Stimulated activated CD8-positive, alpha-beta memory T cell treated with anti-CD3 and anti-CD28 coated beads, Interleukin-12 subunit alpha, Interleukin-12 subunit beta, amount 100 ng/mL, for 4 hours (primary cell): Measurements from ENCODE around the gene MFAP4.

Experiments used
- DNase-seq: peaks from one replicate; pipeline ENCODE4 v3.0.0-alpha.2; 2020; ENCODE audit warnings: low read depth

Gene MFAP4

GRCh38 chr17:19347323-19348080 lies 39.5 kb downstream of the MFAP4 start:
- no peak for DNase-seq

GRCh38 chr17:19346351-19347255 lies 40.4 kb downstream of the MFAP4 start:
- DNase-seq: no peak

- DNase-seq: no peak
Observed at GRCh38 chr17:19345486-19346350, 41.3 kb downstream of the MFAP4 start.

- DNase-seq: no peak
Observed at GRCh38 chr17:19345067-19345460, 41.9 kb downstream of the MFAP4 start.

- DNase-seq: no peak
Observed at GRCh38 chr17:19344311-19345066, 42.5 kb downstream of the MFAP4 start.

- no peak for DNase-seq
Observed at GRCh38 chr17:19343671-19344151, 43.3 kb downstream of the MFAP4 start.

- no peak for DNase-seq
Observed at GRCh38 chr17:19343256-19343630, 43.7 kb downstream of the MFAP4 start.

GRCh38 chr17:19342611-19343255 lies 44.3 kb downstream of the MFAP4 start:
- DNase-seq: no peak

GRCh38 chr17:19341641-19342610 lies 45.1 kb downstream of the MFAP4 start:
- DNase-seq: no peak

- no peak for DNase-seq
Observed at GRCh38 chr17:19341211-19341631, 45.8 kb downstream of the MFAP4 start.

- DNase-seq: no peak
Observed at GRCh38 chr17:19339341-19339815, 47.6 kb downstream of the MFAP4 start.

GRCh38 chr17:19338031-19338990 lies 48.7 kb downstream of the MFAP4 start:
- peak; percentile 34 for DNase-seq

GRCh38 chr17:19337712-19338023 lies 49.3 kb downstream of the MFAP4 start:
- DNase-seq: no peak

GRCh38 chr17:19336938-19337711 lies 49.9 kb downstream of the MFAP4 start:
- DNase-seq: no peak

GRCh38 chr17:19335951-19336631 lies 50.9 kb downstream of the MFAP4 start:
- no peak for DNase-seq

- DNase-seq: no peak
Observed at GRCh38 chr17:19334331-19334730, 52.7 kb downstream of the MFAP4 start.

GRCh38 chr17:19333736-19334290 lies 53.2 kb downstream of the MFAP4 start:
- DNase-seq: no peak
